ENCODE measurements around the gene ZMAT5. TPM values are rescaled to one million over a fixed set of nuclear protein-coding genes. Genes with fewer than 3 reads are reported as not detected.

The ZMAT5 gene
- total RNA-seq, 1 experiment from 2014 or later = 13.4 TPM

- no peak for TF ChIP-seq PRRX2 (CRISPR knock-in tag; IDR thresholded peaks at IDR 0.05)
- TF ChIP-seq AFF4 (CRISPR knock-in tag; IDR thresholded peaks at IDR 0.05; ENCODE audit: borderline replicate concordance) = no peak
- TF ChIP-seq MLX (CRISPR knock-in tag; IDR thresholded peaks at IDR 0.05) = no peak
- no peak for TF ChIP-seq ZNF232 (CRISPR knock-in tag; IDR thresholded peaks at IDR 0.05)
- TF ChIP-seq ZNF512 (CRISPR knock-in tag; IDR thresholded peaks at IDR 0.05; ENCODE audit: borderline replicate concordance) = no peak
- no peak for TF ChIP-seq TCF7 (CRISPR knock-in tag; IDR thresholded peaks at IDR 0.05; ENCODE audit: low read depth)
- TF ChIP-seq ZBTB43 (CRISPR knock-in tag; IDR thresholded peaks at IDR 0.05) = no peak
- no peak for TF ChIP-seq FOXP4 (CRISPR knock-in tag; IDR thresholded peaks at IDR 0.05)
- TF ChIP-seq NR1H2 (CRISPR knock-in tag; IDR thresholded peaks at IDR 0.05) = no peak
- TF ChIP-seq ZNF425 (CRISPR knock-in tag; conservative IDR thresholded peaks at IDR 0.05) = no peak
- no peak for TF ChIP-seq OVOL2 (CRISPR knock-in tag; IDR thresholded peaks at IDR 0.05; ENCODE audit: borderline replicate concordance)
- TF ChIP-seq NFYB (CRISPR knock-in tag; conservative IDR thresholded peaks at IDR 0.05; ENCODE audit: low read depth) = no peak
- TF ChIP-seq EMX1 (CRISPR knock-in tag; IDR thresholded peaks at IDR 0.05) = no peak
- no peak for TF ChIP-seq ETV6 (CRISPR knock-in tag; IDR thresholded peaks at IDR 0.05)
- no peak for TF ChIP-seq MXD4 (CRISPR knock-in tag; IDR thresholded peaks at IDR 0.05; ENCODE audit: borderline replicate concordance)
- no peak for TF ChIP-seq GRHL2 (CRISPR knock-in tag; IDR thresholded peaks at IDR 0.05; ENCODE audit: insufficient replicate concordance, severe bottlenecking)
- TF ChIP-seq STAT6 (CRISPR knock-in tag; conservative IDR thresholded peaks at IDR 0.05; ENCODE audit: low read depth) = no peak
- TF ChIP-seq NR3C1 (CRISPR knock-in tag; conservative IDR thresholded peaks at IDR 0.05; ENCODE audit: low read depth) = no peak
- TF ChIP-seq PREB (CRISPR knock-in tag; IDR thresholded peaks at IDR 0.05; ENCODE audit: borderline replicate concordance) = no peak
- Mint-ChIP-seq H3K9me3 (no peaks in the 10 kb centered on the region), H3K36me3 (peaks cover 33% of the 10 kb centered on the region), H3K4me3 (no peak overlapping the region), H3K4me1 (no peaks in the 10 kb centered on the region), H3K27me3 (ENCODE audit: low read depth) (no peaks in the 10 kb centered on the region), H3K27ac (no peak overlapping the region)
- DNase-seq (ENCODE audit: low spot score) (no peak), ATAC-seq (no peak)
- ChIA-PET CTCF (no interaction called here), POLR2A (no interaction called here)
Measured at GRCh38 chr22:29804985-29805384, 38.2 kb upstream of the ZMAT5 start.

All from WTC11 (cell line).